Muscle of leg (tissue), 11 donors: Measurements from ENCODE around the gene DNAJC27. TPM values are rescaled to one million over a fixed set of nuclear protein-coding genes. Genes with fewer than 3 reads are reported as not detected.

Source experiments
- DNase-seq: peaks from one replicate; pipeline ENCODE4 v3.0.0; 2013
- H3K27ac ChIP-seq: one replicate; pipeline ENCODE4 v1.5.1; 2013; ENCODE audit warnings: mild to moderate bottlenecking, low read length, control low read depth
- H3K27me3 ChIP-seq: one replicate; pipeline ENCODE4 v1.6.1; 2013; ENCODE audit warnings: low read length; ENCODE audit not compliant: control insufficient read depth, insufficient read depth
- H3K36me3 ChIP-seq: one replicate; pipeline ENCODE4 v1.6.1; 2013; ENCODE audit warnings: low read length; ENCODE audit not compliant: control insufficient read depth, insufficient read depth
- H3K4me1 ChIP-seq: one replicate; pipeline ENCODE4 v1.6.1; 2013; ENCODE audit warnings: low read length; ENCODE audit not compliant: control insufficient read depth, insufficient read depth
- H3K4me3 ChIP-seq: one replicate; pipeline ENCODE4 v1.5.1; 2013; ENCODE audit warnings: low read length, control low read depth
- H3K9me3 ChIP-seq: replicated peaks from 2 replicates; pipeline ENCODE4 v1.6.1; 2013; ENCODE audit warnings: low read depth, low read length; ENCODE audit not compliant: control insufficient read depth
- WGBS: methylation state at CpG from one replicate; pipeline ENCODE4 v1.1.5; 2013; ENCODE audit warnings: missing lambda C conversion rate; ENCODE audit not compliant: insufficient coverage; 5-methylcytosine and 5-hydroxymethylcytosine counted together
- polyA plus RNA-seq, 8 donors: library from polyadenylated mRNA; unstranded; fragments of 120-200 nt; gene quantifications; one replicate each; pipeline versions ENCODE4 v1.2.1 to v1.2.3, GENCODE V29; 2013; ENCODE audit warnings: inconsistent platforms in 1 of 8, low replicate concordance in 1 of 8; ENCODE audit not compliant: insufficient read length in 8 of 8, insufficient read depth in 1 of 8
- total RNA-seq: library from RNA; stranded (reverse); fragments of 120-200 nt; gene quantifications from one replicate; pipeline ENCODE4 v1.2.4, GENCODE V29; 2013

The DNAJC27 gene
- total and polyA plus RNA-seq, 9 donors: 4.7 to 6.1 (median 5.3) TPM

DNA sequence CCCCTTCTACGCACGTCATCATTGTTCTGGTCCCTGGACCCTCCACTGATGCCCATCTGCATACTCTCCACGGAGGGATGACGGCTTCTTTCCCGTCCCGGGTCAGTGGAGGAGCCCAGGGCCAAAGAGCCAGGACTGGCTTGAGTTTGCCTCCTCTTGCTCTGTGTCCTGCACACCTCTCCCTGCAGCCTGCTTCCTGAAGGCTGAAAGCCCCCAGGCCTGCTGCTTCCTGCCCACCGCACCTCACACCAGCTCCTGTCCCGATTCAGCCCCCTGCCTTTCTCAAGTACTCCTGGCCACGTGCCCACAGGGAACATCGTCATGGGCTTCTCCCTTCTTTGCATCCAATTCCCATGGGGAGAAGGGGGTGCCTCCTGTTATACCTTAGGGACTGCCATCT lies 58.8 kb downstream of the DNAJC27 start:
- Histone ChIP-seq H3K4me3 (no peak overlapping the region), H3K36me3 (peaks cover 16% of the 10 kb centered on the region), H3K27me3 (no peaks in the 10 kb centered on the region), H3K27ac (no peak overlapping the region), H3K4me1 (peaks cover 12% of the 10 kb centered on the region), H3K9me3 (peaks cover 3% of the 10 kb centered on the region)
- DNase-seq: no peak
- WGBS: 82% methylated on average over 6 of the region's 10 CpGs

DNA sequence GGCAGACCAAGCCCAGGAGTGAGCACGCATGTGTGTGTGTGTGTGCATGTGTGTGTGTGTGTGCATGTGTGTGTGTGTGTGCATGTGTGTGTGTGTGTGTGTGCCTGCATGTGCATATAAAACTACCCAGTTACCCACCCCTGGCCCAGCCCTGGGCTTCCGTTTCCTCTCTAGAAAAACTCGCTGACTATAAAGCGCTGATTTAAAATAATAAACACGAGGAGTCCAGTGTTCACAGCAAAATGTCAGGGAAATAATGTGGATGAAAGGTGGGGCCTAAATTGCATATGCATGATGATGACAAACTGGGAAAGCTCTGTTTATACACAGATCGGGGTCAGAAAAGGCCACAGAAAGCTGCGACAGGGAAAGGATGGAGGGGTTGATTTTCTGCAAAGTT lies 59.2 kb downstream of the DNAJC27 start:
- H3K27ac ChIP-seq: no peak overlapping the region
- H3K36me3 ChIP-seq: peaks cover 12% of the 10 kb centered on the region
- H3K9me3 ChIP-seq: peaks cover 3% of the 10 kb centered on the region
- H3K4me3 ChIP-seq: no peak overlapping the region
- DNase-seq: no peak
- WGBS: 79% methylated on average over 3 of the region's 7 CpGs
- no peaks in the 10 kb centered on the region for H3K27me3 ChIP-seq
- H3K4me1 ChIP-seq: peaks cover 8% of the 10 kb centered on the region

DNA sequence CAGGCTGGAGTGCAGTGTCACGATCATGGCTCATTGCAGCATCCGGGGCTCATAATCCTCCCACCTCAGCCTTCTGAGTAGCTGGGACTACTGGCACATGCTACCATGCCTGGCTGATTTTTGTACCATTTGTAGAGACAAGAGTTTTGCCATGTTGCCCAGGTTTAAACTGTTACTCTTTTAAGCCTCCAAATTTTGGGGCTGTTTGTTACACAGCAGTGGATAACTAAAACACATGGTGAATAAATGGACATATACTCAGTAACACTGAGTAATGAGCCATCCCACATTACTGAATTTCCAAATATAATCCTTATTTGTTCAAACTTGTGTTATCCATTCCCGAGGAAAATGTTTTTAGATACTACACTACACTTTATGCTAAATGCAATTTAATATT lies 61.5 kb downstream of the DNAJC27 start:
- Histone ChIP-seq H3K4me1 (peaks cover 3% of the 10 kb centered on the region), H3K27me3 (no peaks in the 10 kb centered on the region), H3K27ac (no peak overlapping the region), H3K9me3 (peaks cover 3% of the 10 kb centered on the region), H3K4me3 (no peak overlapping the region), H3K36me3 (peaks cover 10% of the 10 kb centered on the region)
- 100% methylated on average over 2 of the region's 3 CpGs for WGBS
- DNase-seq: no peak

DNA sequence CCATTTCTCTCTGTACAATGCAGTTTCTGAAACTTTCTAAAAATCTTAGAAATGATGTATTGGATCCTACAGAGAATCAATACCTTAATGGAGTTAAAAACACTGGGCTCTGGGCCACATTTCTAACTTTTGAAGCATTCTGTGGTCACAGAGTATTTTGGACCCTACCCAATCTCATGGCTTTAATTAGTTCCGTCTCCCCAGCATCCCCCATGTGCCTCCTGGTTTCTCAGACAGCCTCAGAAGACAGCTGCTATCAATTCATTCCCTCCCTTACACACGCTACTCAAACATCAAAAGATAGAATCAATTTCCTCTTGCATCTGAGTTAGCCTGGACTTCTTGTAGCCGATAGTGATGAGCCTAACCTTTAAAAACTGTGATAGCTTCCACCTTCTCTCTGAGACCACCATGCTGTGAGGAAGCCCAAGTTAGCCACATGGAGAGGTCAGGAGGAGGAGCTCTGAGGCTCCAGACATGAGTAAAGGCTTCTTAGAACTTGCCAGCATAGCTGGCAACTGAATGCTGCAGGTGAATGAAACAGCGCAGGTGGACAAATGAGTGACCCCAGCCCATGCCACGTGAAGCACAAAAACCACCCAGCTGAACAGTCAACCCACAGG lies 62.1 kb downstream of the DNAJC27 start:
- no peak for DNase-seq

DNA sequence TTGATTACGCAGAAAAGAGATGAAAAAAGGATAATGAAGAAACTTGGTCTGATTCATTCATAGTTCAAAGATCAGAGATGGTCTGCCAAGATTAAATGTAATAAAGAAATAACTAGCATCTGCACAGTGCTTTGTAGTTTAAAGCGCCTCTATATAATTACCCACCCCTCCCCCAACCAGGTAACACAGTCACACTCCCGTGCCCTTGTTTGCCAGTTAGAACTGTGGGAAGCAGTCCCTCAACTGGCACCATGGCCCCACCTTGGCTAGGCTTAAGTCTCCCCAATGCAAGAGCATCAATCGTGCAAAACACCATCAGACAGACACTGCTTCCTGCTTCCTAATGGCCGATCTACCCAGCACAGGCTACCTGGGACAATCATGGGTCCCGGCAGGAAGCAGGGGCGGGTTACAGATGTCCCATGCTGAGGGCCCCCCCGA lies 63.3 kb downstream of the DNAJC27 start:
- H3K27me3 ChIP-seq: no peaks in the 10 kb centered on the region
- no peaks in the 10 kb centered on the region for H3K36me3 ChIP-seq
- no peak overlapping the region for H3K27ac ChIP-seq
- H3K9me3 ChIP-seq: peaks cover 3% of the 10 kb centered on the region
- DNase-seq: no peak
- H3K4me3 ChIP-seq: no peak overlapping the region
- H3K4me1 ChIP-seq: no peaks in the 10 kb centered on the region
- WGBS: 86% methylated on average over 7 of the region's 8 CpGs

More for the DNA sequence above, 62.1 kb downstream of the DNAJC27 start:
- Histone ChIP-seq H3K4me1 (peaks cover 1% of the 10 kb centered on the region), H3K9me3 (peaks cover 3% of the 10 kb centered on the region), H3K4me3 (no peak overlapping the region), H3K27me3 (no peaks in the 10 kb centered on the region), H3K36me3 (peaks cover 5% of the 10 kb centered on the region), H3K27ac (no peak overlapping the region)
- 58% methylated on average over 4 of the region's 5 CpGs for WGBS

DNA sequence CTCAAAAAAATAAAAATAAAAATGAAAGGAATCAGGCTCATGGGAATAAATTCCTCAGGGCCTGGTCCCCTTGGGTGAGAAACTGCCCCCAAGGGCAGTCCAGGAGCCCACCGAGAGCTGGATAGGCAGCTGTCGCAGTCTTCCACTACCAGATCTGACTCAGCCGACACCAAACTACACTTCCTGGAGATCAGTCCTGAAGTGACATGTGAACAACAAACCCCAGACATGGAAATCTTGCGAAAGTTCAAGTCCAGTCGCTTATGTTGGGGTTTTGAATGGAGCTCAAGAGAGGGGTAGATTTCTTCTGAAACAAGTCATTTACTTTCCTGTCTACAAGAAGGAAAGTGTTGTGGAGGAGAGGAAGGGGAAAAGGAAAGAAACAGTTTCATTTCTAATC lies 64.6 kb downstream of the DNAJC27 start:
- H3K36me3 ChIP-seq: no peaks in the 10 kb centered on the region
- no peak for DNase-seq
- H3K27ac ChIP-seq: no peak overlapping the region
- no peaks in the 10 kb centered on the region for H3K4me1 ChIP-seq
- H3K4me3 ChIP-seq: no peak overlapping the region
- peaks cover 3% of the 10 kb centered on the region for H3K9me3 ChIP-seq
- WGBS: 80% methylated on average over 1 of the region's 5 CpGs
- H3K27me3 ChIP-seq: no peaks in the 10 kb centered on the region

DNA sequence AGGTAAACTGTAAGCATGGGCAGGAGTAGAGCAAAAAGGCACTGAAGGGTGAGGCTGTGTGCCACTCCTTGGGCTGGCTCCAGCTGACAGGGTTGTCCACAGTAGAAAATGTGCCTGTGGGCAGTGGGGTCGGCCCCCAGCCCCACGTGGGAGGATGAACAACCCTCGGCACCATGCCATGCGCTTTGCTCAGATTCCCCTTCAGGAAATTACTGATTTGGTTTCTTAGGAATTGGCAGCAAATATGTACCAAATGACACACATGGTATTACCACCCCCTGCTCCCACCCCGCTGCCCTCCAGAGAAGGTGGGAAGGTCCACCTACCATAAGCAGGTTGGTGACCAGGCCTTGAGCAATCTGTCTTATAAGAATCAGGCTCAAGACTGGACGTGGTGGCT lies 65.3 kb downstream of the DNAJC27 start:
- 73% methylated on average over 3 of the region's 6 CpGs for WGBS
- Histone ChIP-seq H3K4me1 (no peaks in the 10 kb centered on the region), H3K9me3 (peaks cover 3% of the 10 kb centered on the region), H3K27me3 (no peaks in the 10 kb centered on the region), H3K27ac (no peak overlapping the region), H3K4me3 (no peak overlapping the region), H3K36me3 (no peaks in the 10 kb centered on the region)
- no peak for DNase-seq

DNA sequence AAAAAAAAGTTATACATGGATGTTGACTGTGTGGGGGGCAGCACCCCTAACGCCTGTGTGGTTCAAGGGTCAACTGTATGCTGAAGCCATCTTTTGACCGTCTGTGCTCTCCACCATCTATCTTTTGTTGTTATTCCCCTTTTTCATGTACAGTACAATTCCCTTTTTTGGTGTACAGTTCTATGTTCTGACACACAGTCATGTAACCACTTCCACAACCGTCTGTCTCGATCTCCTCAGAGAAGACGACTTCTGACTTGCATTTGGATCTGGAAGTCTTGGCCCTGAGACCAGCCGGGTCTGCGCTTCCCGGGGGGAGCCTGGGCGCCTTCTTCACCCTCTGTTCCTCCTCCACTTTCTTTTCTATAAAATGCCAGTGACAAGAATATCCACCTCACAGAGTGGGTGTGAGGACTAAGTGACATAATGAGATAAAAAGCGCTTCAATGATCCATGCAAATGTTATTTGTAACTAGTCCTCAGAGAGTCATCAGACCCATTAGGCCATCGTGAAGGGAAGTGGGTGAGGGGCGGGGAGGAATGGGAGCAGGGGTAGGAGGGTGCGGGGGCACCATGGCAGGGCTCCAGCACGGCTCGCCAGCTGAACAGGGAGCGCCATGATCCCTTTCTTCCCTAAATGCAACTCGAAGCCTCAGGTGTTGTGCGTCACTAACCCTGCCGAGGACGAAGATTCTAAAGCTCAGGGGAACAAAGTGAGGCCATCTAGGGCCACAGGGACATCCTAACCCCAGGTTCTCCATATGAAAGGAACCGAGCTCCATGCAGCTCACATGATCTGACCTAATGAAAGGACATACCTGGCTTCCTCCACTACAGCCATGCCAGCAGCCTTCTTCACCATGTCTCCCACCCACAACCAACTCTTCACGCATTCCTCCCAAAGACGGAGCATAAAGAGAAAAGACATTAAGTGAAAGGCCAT lies 68.3 kb downstream of the DNAJC27 start:
- H3K27me3 ChIP-seq: no peaks in the 10 kb centered on the region
- H3K4me3 ChIP-seq: no peak overlapping the region
- H3K4me1 ChIP-seq: no peaks in the 10 kb centered on the region
- WGBS: 84% methylated on average over 14 of the region's 23 CpGs
- H3K9me3 ChIP-seq: no peaks in the 10 kb centered on the region
- no peak overlapping the region for H3K27ac ChIP-seq
- no peaks in the 10 kb centered on the region for H3K36me3 ChIP-seq
- no peak for DNase-seq

DNA sequence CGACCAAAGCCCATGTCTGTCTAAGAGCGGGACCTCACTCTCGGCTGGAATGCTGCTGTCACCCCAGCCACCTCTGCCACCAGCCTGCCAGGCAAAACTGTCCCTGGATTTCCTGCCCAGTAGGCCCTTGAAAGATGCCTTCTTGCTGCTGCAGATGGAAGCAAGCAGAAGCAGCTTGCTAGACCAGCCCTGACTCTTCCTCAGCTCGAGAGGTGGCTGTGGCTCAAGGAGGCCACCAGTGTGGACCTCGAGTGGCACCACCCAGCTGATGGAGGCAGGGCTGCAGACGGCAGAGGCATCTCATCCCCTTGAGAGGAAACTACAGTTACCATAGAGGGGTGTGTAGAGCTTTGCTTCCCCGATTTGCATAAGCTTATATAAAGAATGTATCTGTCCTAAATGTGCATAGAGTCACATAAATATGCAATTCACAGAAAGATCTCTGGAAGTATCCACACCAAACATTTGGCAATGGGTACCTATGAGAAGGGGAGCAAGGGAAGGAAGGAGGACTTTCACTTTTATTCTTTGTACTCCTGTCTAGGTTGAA lies 72.3 kb downstream of the DNAJC27 start:
- Histone ChIP-seq H3K9me3 (peaks cover 16% of the 10 kb centered on the region), H3K4me3 (no peak overlapping the region), H3K27me3 (no peaks in the 10 kb centered on the region), H3K36me3 (peaks cover 8% of the 10 kb centered on the region), H3K27ac (no peak overlapping the region), H3K4me1 (peaks cover 2% of the 10 kb centered on the region)
- WGBS: 98% methylated on average over 3 of the region's 7 CpGs
- no peak for DNase-seq
